HEK293 (cell line): ENCODE results near the gene SLC38A10.

ENCODE experiments used
- CTCF ChIA-PET: fragments of 350-600 bp; formaldehyde crosslinking; extraction: SDS; loops from one replicate; lab custom pipeline; 2021; ENCODE audit warnings: antibody characterized with exemption; lab: Yijun Ruan, JAX
- POLR2A ChIA-PET: fragments of 300-600 bp; formaldehyde crosslinking; extraction: SDS; loops from one replicate; lab custom pipeline; 2020; ENCODE audit warnings: antibody characterized with exemption, inconsistent platforms; lab: Yijun Ruan, JAX
- H3K27ac ChIP-seq: fragments of 200-500 bp; sonication (Bioruptor generic); 2 replicates; pipeline ENCODE4 v1.5.1; 2014; ENCODE audit warnings: low read depth, low read length, control low read depth, inconsistent platforms; ENCODE audit errors: extremely low read depth
- H3K36me3 ChIP-seq, 2 experiments: fragments of 200-500 bp in 1 of 2; sonication (Bioruptor generic) in 1 of 2; 1 replicate in 1 of 2; 2 replicates in 1 of 2; pipeline ENCODE4 v1.5.1; 2014 to 2017; ENCODE audit warnings: inconsistent platforms in 2 of 2, low read length in 2 of 2; ENCODE audit not compliant: control insufficient read depth in 2 of 2, insufficient read depth in 1 of 2
- H3K4me1 ChIP-seq: fragments of 200-500 bp; sonication (Bioruptor generic); 2 replicates; pipeline ENCODE4 v1.5.1; 2014; ENCODE audit warnings: mild to moderate bottlenecking, low read length, inconsistent platforms; ENCODE audit not compliant: control insufficient read depth, insufficient read depth
- H3K4me3 ChIP-seq: 2 replicates; pipeline ENCODE4 v1.5.1; 2011; ENCODE audit warnings: low read depth, mild to moderate bottlenecking, control low read depth, low read length, moderate library complexity
- H3K9me3 ChIP-seq: fragments of 200-500 bp; sonication (Bioruptor generic); 2 replicates; pipeline ENCODE4 v1.5.1; 2014; ENCODE audit warnings: low read depth, low read length, inconsistent platforms; ENCODE audit not compliant: control insufficient read depth, insufficient read depth
- FEZF1 ChIP-seq: fragments of 450-650 bp; formaldehyde crosslinking; IDR thresholded peaks from 2 replicates; pipeline ENCODE4 v1.5.1; 2016; ENCODE audit warnings: missing biosample characterization, missing genetic modification characterization
- GLI2 ChIP-seq: fragments of 450-650 bp; formaldehyde crosslinking; IDR thresholded peaks from 2 replicates; pipeline ENCODE4; 2017; ENCODE audit warnings: missing biosample characterization, missing genetic modification characterization, low read depth, borderline replicate concordance
- RBAK ChIP-seq: fragments of 450-650 bp; formaldehyde crosslinking; IDR thresholded peaks from 2 replicates; pipeline ENCODE4 v1.5.1; 2016; ENCODE audit warnings: missing biosample characterization, missing genetic modification characterization
- SETDB1 ChIP-seq: IDR thresholded peaks from one replicate; pipeline ENCODE4 v1.6.1; 2017; ENCODE audit warnings: mild to moderate bottlenecking, low read length, moderate library complexity, mixed read lengths; ENCODE audit not compliant: insufficient read length
- SP3 ChIP-seq: fragments of 450-650 bp; formaldehyde crosslinking; IDR thresholded peaks from 2 replicates; pipeline ENCODE4 v1.5.1; 2016; ENCODE audit warnings: missing biosample characterization, missing genetic modification characterization
- ZBTB48 ChIP-seq: fragments of 450-650 bp; formaldehyde crosslinking; IDR thresholded peaks from 2 replicates; pipeline ENCODE4 v1.5.1; 2016; ENCODE audit warnings: missing biosample characterization, missing genetic modification characterization
- ZBTB8A ChIP-seq: fragments of 450-650 bp; formaldehyde crosslinking; IDR thresholded peaks from 2 replicates; pipeline ENCODE4 v1.5.1; 2016; ENCODE audit warnings: missing biosample characterization, missing genetic modification characterization
- ZFHX2 ChIP-seq: fragments of 450-650 bp; formaldehyde crosslinking; conservative IDR thresholded peaks from 2 replicates; pipeline ENCODE4 v1.5.1; 2016; ENCODE audit warnings: missing biosample characterization, missing genetic modification characterization
- ZFP41 ChIP-seq: fragments of 450-650 bp; formaldehyde crosslinking; IDR thresholded peaks from 2 replicates; pipeline ENCODE4 v1.5.1; 2016; ENCODE audit warnings: missing biosample characterization, missing genetic modification characterization, borderline replicate concordance
- ZIC2 ChIP-seq: fragments of 450-650 bp; formaldehyde crosslinking; IDR thresholded peaks from 2 replicates; pipeline ENCODE4 v1.5.1; 2016; ENCODE audit warnings: missing biosample characterization, missing genetic modification characterization
- ZNF146 ChIP-seq: fragments of 450-650 bp; formaldehyde crosslinking; IDR thresholded peaks from 2 replicates; pipeline ENCODE4 v1.5.1; 2016; ENCODE audit warnings: missing biosample characterization, missing genetic modification characterization
- ZNF175 ChIP-seq: fragments of 450-650 bp; formaldehyde crosslinking; IDR thresholded peaks from 2 replicates; pipeline ENCODE4 v1.5.1; 2016; ENCODE audit warnings: missing biosample characterization, missing genetic modification characterization
- ZNF221 ChIP-seq: fragments of 450-650 bp; formaldehyde crosslinking; IDR thresholded peaks from 2 replicates; pipeline ENCODE4 v1.5.1; 2017; ENCODE audit warnings: missing biosample characterization, missing genetic modification characterization, borderline replicate concordance
- ZNF248 ChIP-seq: fragments of 450-650 bp; formaldehyde crosslinking; IDR thresholded peaks from 2 replicates; pipeline ENCODE4 v1.5.1; 2017; ENCODE audit warnings: missing biosample characterization, missing genetic modification characterization
- ZNF335 ChIP-seq: fragments of 450-650 bp; formaldehyde crosslinking; conservative IDR thresholded peaks from 2 replicates; pipeline ENCODE4 v1.5.1; 2016; ENCODE audit warnings: missing biosample characterization, missing genetic modification characterization
- ZNF341 ChIP-seq: fragments of 450-650 bp; formaldehyde crosslinking; IDR thresholded peaks from 2 replicates; pipeline ENCODE4; 2016; ENCODE audit warnings: low read depth, missing biosample characterization, missing genetic modification characterization
- ZNF350 ChIP-seq: fragments of 450-650 bp; formaldehyde crosslinking; IDR thresholded peaks from 2 replicates; pipeline ENCODE4 v1.5.0; 2017; ENCODE audit warnings: missing biosample characterization, mild to moderate bottlenecking, missing genetic modification characterization
- ZNF548 ChIP-seq: fragments of 450-650 bp; formaldehyde crosslinking; IDR thresholded peaks from 2 replicates; pipeline ENCODE4 v1.5.1; 2016; ENCODE audit warnings: missing biosample characterization, missing genetic modification characterization
- ZNF670 ChIP-seq: fragments of 450-650 bp; formaldehyde crosslinking; IDR thresholded peaks from 2 replicates; pipeline ENCODE4 v1.5.1; 2016; ENCODE audit warnings: missing biosample characterization, missing genetic modification characterization, low read depth
- TF ChIP-seq, protein P1 (sequence below): fragments of 450-650 bp; formaldehyde crosslinking; IDR thresholded peaks from 2 replicates; pipeline ENCODE4 v1.5.1; 2017; ENCODE audit warnings: missing biosample characterization, missing genetic modification characterization
- TF ChIP-seq, protein P2 (sequence below): fragments of 450-650 bp; formaldehyde crosslinking; IDR thresholded peaks from 2 replicates; pipeline ENCODE4 v1.5.1; 2017; ENCODE audit warnings: missing biosample characterization, mild to moderate bottlenecking, missing genetic modification characterization, moderate library complexity
- TF ChIP-seq, protein P3 (sequence below): fragments of 450-650 bp; formaldehyde crosslinking; IDR thresholded peaks from 2 replicates; pipeline ENCODE4 v1.5.1; 2016; ENCODE audit warnings: missing biosample characterization, missing genetic modification characterization

SLC38A10 gene

DNA sequence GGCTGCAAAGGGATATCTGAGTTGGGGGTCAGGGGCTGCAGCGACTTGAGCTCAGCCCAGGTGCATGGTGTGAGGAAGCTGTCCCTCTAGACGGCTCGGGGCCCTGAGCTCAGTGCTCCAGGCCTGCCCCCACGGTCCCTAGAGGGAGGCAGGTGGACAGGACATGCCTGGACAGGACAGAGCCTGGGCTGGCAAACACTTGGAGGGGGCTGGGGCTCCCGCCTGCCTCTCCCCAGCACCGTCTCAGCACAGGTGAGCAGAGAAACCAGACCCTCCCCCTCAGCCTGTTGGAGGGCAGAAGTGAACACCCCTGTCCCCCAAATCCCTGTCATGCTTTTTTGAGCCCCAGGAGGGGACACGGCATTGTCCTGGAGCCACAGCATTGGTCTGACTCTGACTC lies 11.4 kb upstream of the SLC38A10 start:
- ChIA-PET POLR2A (interaction anchor here (1.0 to 1.8 kb wide), 2 partner anchors 23 to 88 kb away, joined by 3 to 4 read pairs; partner anchors contain the start of gene BAHCC1), CTCF (interaction anchor here (0.6 to 1.3 kb wide), 5 partner anchors 11 to 54 kb away, joined by 3 to 4 read pairs (median 3); partner anchors contain the start of gene SLC38A10)
- TF ChIP-seq ZBTB8A: 0 out of 2 replicates have a peak, but pooled peaks have one; percentile 17
- TF ChIP-seq ZNF175 (tag by site-specific recombination): no peak
- no peak overlapping the region for H3K4me3 ChIP-seq
- H3K9me3 ChIP-seq: no peaks in the 10 kb centered on the region
- H3K4me1 ChIP-seq: peaks cover 3% of the 10 kb centered on the region; the same call in 1 of the 2 replicates
- no peaks in the 10 kb centered on the region for H3K36me3 ChIP-seq
- H3K27ac ChIP-seq: peak overlapping the region; percentile 28; the same call in 1 of the 2 replicates

DNA sequence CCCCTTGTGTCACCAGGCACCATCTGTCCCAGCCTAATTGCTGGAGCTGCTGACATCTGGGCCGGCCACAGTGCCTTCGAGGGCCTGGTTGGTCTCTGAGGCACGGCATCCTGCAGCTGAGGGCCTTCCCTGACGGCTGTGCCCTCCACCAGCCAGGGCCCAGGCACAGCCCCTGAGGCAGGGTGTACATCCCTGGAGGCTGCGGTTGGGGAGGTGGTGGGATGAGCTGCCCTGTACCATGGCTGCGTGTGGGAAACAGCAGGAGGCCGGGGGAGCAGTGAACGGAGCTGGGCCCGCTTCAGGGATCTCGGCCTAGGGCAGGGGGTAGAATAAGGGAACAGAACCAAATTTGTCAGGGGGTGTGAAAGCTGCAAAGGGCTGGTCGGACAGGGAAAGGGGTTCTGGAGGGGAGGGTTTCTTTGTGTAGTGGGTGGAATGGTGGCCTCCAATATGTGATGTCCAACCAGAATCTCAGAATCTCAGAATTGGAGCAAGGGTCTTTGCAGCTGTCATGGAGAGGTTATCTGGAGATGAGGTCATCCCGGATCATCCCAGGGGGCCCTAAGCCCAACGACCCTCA lies 10.0 kb upstream of the SLC38A10 start:
- no peak overlapping the region for H3K27ac ChIP-seq
- H3K9me3 ChIP-seq: no peaks in the 10 kb centered on the region
- H3K4me3 ChIP-seq: no peak overlapping the region
- H3K4me1 ChIP-seq: peaks cover 3% of the 10 kb centered on the region; the same call in 1 of the 2 replicates
- CTCF ChIA-PET: interaction anchor here (0.6 to 1.7 kb wide), 7 partner anchors 8 to 260 kb away, joined by 3 to 5 read pairs (median 4); partner anchors contain the start of gene SLC38A10
- TF ChIP-seq ZNF341 (tag by site-specific recombination): peak; percentile 91
- peak; percentile 71 for TF ChIP-seq ZNF548 (tag by site-specific recombination)
- TF ChIP-seq RBAK: no peak
- TF ChIP-seq, protein P1, sequence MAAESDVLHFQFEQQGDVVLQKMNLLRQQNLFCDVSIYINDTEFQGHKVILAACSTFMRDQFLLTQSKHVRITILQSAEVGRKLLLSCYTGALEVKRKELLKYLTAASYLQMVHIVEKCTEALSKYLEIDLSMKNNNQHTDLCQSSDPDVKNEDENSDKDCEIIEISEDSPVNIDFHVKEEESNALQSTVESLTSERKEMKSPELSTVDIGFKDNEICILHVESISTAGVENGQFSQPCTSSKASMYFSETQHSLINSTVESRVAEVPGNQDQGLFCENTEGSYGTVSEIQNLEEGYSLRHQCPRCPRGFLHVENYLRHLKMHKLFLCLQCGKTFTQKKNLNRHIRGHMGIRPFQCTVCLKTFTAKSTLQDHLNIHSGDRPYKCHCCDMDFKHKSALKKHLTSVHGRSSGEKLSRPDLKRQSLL (tag by site-specific recombination): no peak
- TF ChIP-seq ZIC2 (tag by site-specific recombination): peak; percentile 36; the same call in 1 of the 2 replicates
- TF ChIP-seq, protein P2, sequence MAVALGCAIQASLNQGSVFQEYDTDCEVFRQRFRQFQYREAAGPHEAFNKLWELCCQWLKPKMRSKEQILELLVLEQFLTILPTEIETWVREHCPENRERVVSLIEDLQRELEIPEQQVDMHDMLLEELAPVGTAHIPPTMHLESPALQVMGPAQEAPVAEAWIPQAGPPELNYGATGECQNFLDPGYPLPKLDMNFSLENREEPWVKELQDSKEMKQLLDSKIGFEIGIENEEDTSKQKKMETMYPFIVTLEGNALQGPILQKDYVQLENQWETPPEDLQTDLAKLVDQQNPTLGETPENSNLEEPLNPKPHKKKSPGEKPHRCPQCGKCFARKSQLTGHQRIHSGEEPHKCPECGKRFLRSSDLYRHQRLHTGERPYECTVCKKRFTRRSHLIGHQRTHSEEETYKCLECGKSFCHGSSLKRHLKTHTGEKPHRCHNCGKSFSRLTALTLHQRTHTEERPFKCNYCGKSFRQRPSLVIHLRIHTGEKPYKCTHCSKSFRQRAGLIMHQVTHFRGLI: no peak
- TF ChIP-seq SP3 (tag by site-specific recombination): no peak
- peak; percentile 10; the same call in 1 of the 2 replicates for TF ChIP-seq ZFHX2 (tag by site-specific recombination)
- TF ChIP-seq ZNF335: no peak
- TF ChIP-seq ZBTB48: peak; percentile 73
- no peak for TF ChIP-seq ZFP41 (tag by site-specific recombination)
- TF ChIP-seq FEZF1 (tag by site-specific recombination): no peak
- TF ChIP-seq ZNF248 (tag by site-specific recombination): no peak
- TF ChIP-seq, protein P3, sequence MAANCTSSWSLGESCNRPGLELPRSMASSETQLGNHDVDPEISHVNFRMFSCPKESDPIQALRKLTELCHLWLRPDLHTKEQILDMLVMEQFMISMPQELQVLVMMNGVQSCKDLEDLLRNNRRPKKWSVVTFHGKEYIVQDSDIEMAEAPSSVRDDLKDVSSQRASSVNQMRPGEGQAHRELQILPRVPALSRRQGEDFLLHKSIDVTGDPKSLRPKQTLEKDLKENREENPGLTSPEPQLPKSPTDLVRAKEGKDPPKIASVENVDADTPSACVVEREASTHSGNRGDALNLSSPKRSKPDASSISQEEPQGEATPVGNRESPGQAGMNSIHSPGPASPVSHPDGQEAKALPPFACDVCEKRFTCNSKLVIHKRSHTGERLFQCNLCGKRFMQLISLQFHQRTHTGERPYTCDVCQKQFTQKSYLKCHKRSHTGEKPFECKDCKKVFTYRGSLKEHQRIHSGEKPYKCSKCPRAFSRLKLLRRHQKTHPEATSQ (tag by site-specific recombination): no peak
- no peak for TF ChIP-seq ZNF350 (tag by site-specific recombination)
- TF ChIP-seq GLI2: no peak
- no peak for TF ChIP-seq ZBTB8A
- TF ChIP-seq ZNF221 (tag by site-specific recombination): no peak
- TF ChIP-seq SETDB1: no peak
- TF ChIP-seq ZNF146 (tag by site-specific recombination): no peak
- TF ChIP-seq ZNF670 (tag by site-specific recombination): no peak
- TF ChIP-seq, all 188 proteins: peak for 5
- H3K36me3 ChIP-seq: no peaks in the 10 kb centered on the region
- POLR2A ChIA-PET: interaction anchor here (1.3 to 1.9 kb wide), 4 partner anchors 9 to 90 kb away, joined by 3 to 7 read pairs (median 4); partner anchors contain the start of genes BAHCC1 and SLC38A10
